Loucy (cell line): ENCODE measurements around the gene POU2F2.
"Not testable (repeated sequence)": the region's sequence is repeated elsewhere in the genome, so short reads cannot be mapped to it uniquely, and the experiment has no call there.

Source experiments
- EZH2phosphoT487 ChIP-seq: fragments of 200-600 bp; IDR thresholded peaks from 2 replicates; pipeline ENCODE4 v1.6.1; 2018; ENCODE audit warnings: antibody characterized with exemption, mild to moderate bottlenecking, moderate library complexity, borderline replicate concordance
- TF ChIP-seq, protein P1 (sequence below): fragments of 200-600 bp; sonication (generic); conservative IDR thresholded peaks from 2 replicates; pipeline ENCODE4 v1.5.1; 2014; ENCODE audit warnings: mild to moderate bottlenecking, antibody characterized with exemption, low read length

DNA sequence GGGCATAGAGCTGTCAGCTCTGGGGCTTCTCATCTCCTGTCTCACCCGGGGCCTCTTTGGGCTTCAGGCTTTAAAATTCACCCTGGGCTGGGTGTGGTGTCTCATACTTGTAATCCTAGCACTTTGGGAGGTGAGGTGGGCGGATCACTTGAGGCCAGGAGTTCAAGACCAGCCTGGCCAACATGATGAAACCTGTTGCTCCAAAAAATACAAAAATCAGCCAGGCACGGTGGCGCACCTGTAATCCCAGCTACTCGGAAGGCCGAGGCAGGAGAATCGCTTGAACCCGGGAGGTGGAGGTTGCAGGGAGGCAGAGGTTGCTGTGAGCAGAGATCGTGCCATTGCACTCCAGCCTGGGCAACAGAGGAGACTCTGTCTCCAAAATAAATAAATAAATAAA lies 91.8 kb downstream of the POU2F2 start:
- TF ChIP-seq, protein P1, sequence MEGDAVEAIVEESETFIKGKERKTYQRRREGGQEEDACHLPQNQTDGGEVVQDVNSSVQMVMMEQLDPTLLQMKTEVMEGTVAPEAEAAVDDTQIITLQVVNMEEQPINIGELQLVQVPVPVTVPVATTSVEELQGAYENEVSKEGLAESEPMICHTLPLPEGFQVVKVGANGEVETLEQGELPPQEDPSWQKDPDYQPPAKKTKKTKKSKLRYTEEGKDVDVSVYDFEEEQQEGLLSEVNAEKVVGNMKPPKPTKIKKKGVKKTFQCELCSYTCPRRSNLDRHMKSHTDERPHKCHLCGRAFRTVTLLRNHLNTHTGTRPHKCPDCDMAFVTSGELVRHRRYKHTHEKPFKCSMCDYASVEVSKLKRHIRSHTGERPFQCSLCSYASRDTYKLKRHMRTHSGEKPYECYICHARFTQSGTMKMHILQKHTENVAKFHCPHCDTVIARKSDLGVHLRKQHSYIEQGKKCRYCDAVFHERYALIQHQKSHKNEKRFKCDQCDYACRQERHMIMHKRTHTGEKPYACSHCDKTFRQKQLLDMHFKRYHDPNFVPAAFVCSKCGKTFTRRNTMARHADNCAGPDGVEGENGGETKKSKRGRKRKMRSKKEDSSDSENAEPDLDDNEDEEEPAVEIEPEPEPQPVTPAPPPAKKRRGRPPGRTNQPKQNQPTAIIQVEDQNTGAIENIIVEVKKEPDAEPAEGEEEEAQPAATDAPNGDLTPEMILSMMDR: not testable (repeated sequence)
- not testable (repeated sequence) for TF ChIP-seq EZH2phosphoT487
